Ectodermal cell (in vitro differentiated cells): Measurements from ENCODE around the gene SLX9. TPM values are rescaled to one million over a fixed set of nuclear protein-coding genes. Genes with fewer than 3 reads are reported as not detected.

ENCODE experiments used
- H3K27ac ChIP-seq: 2 replicates; pipeline ENCODE4 v1.7.0; 2013; ENCODE audit warnings: mild to moderate bottlenecking, low read depth, low read length; ENCODE audit not compliant: insufficient read depth, poor library complexity, severe bottlenecking
- H3K27me3 ChIP-seq: 2 replicates; pipeline ENCODE4 v1.7.0; 2013; ENCODE audit warnings: mild to moderate bottlenecking, low read length; ENCODE audit not compliant: insufficient read depth, control insufficient read depth, poor library complexity, severe bottlenecking
- H3K36me3 ChIP-seq: one replicate; pipeline ENCODE4 v1.7.0; 2013; ENCODE audit warnings: low read length; ENCODE audit not compliant: control insufficient read depth, insufficient read depth
- H3K4me1 ChIP-seq: one replicate; pipeline ENCODE4 v1.7.0; 2013; ENCODE audit warnings: low read length; ENCODE audit not compliant: control insufficient read depth, insufficient read depth
- H3K4me3 ChIP-seq: 2 replicates; pipeline ENCODE4 v1.7.0; 2013; ENCODE audit warnings: low read depth, low read length, control low read depth; ENCODE audit not compliant: insufficient read depth
- H3K9me3 ChIP-seq: 2 replicates; pipeline ENCODE4 v1.7.0; 2013; ENCODE audit warnings: mild to moderate bottlenecking, low read length, moderate library complexity; ENCODE audit not compliant: control insufficient read depth
- WGBS, 2 experiments: methylation state at CpG; one replicate each; pipeline ENCODE4 v1.1.7; 2013; ENCODE audit warnings: missing lambda C conversion rate in 2 of 2; 5-methylcytosine and 5-hydroxymethylcytosine counted together
- polyA plus RNA-seq, 4 experiments: library from polyadenylated mRNA; stranded (reverse); fragments of 50-300 nt; gene quantifications; one replicate each; pipeline ENCODE4 v1.2.3, GENCODE V29; 2013

SLX9 gene
- polyA plus RNA-seq (2013, experiment 1 of 4): 30.0 TPM
- 29.4 TPM for polyA plus RNA-seq (2013, experiment 2 of 4)
- 24.5 TPM for polyA plus RNA-seq (2013, experiment 3 of 4)
- polyA plus RNA-seq (2013, experiment 4 of 4): 24.6 TPM

DNA sequence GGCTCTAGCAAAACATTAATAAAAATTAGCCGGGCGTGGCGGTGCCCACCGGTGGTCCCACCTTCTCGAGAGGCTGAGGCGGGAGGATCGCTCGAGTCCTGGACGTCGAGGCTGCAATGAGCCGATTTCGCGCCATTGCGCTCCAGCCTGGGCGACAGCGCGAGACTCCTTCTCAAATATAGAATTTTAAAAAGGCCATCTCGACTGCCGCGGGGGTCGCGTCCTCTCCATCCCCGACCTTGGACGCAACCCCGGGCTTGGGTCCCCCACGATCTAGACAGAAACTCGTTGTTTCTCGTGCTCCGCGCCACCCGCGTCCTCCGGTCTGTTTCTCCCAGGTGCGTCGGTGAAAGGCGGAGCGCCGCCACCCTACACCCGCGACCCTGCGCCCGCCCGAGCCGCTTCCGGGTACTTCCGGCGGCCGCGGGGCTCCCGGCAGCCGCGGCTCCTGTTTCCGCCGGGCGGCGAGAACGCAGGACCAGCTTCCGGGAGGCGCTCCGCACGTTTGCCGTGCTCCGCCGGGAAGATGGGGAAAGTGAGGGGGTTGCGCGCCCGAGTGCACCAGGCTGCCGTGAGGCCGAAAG is at the start of gene SLX9:
TSS of gene SLX9 (plus strand) at position 498 of the 584 bp plus-strand sequence. CDS start at position 527, 29 bp downstream.
- H3K4me3 ChIP-seq: peak within 1 kb of the TSS; percentile 88
- peaks cover 5% of the 10 kb centered on the region for H3K36me3 ChIP-seq
- WGBS, 2 experiments: 3% methylated on average over 69 of the region's 69 CpGs
- H3K27me3 ChIP-seq: peaks cover 3% of the 10 kb centered on the region
- no peak within 1 kb of the TSS for H3K27ac ChIP-seq
- H3K4me1 ChIP-seq: peaks cover 15% of the 10 kb centered on the region
- no peaks in the 10 kb centered on the region for H3K9me3 ChIP-seq

- 86 to 87% methylated on average over 24 of the region's 24 CpGs for WGBS, 2 experiments
- H3K4me1 ChIP-seq: no peaks in the 10 kb centered on the region
Measured at GRCh38 chr21:44890338-44890931, 49.4 kb upstream of the SLX9 start.

DNA sequence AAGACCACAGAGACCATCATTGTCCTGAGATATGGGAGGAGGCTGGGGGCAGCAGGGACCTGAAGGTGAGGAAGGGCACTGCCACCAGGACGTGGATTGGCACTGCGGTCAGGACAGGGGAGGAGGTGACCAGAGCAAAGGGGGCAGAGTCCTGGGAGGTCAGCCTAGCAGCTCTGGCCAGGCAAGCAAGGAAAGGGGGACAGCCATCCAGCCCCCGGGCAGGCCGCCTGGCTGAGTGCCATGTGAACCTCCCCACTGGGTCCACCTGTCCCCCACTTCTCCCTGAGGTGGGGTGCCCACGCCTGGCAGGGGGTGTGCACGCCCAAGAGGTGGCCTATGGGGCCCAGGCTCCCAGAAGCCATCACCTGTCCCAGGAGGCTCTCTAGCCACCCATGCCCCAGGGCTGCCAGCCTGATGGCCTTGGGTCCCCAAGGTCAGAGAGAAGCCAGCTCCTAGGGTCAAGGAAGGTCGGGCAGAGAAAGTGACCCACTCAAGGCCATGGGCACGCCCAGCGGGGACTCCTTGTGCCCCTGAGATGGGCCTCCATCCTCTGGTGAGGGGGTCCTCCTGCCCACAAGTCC is 48.8 kb upstream of the SLX9 start:
- no peak overlapping the region for H3K27ac ChIP-seq
- 88 to 91% methylated on average over 9 of the region's 9 CpGs for WGBS, 2 experiments
- no peaks in the 10 kb centered on the region for H3K9me3 ChIP-seq
- no peaks in the 10 kb centered on the region for H3K27me3 ChIP-seq
- H3K4me3 ChIP-seq: no peak overlapping the region
- H3K4me1 ChIP-seq: no peaks in the 10 kb centered on the region
- no peaks in the 10 kb centered on the region for H3K36me3 ChIP-seq

More at GRCh38 chr21:44890338-44890931, 49.4 kb upstream of the SLX9 start:
- no peaks in the 10 kb centered on the region for H3K9me3 ChIP-seq
- H3K27me3 ChIP-seq: no peaks in the 10 kb centered on the region
- H3K27ac ChIP-seq: no peak overlapping the region
- no peaks in the 10 kb centered on the region for H3K36me3 ChIP-seq
- no peak overlapping the region for H3K4me3 ChIP-seq

- Histone ChIP-seq H3K36me3 (no peaks in the 10 kb centered on the region), H3K4me3 (no peak overlapping the region), H3K9me3 (no peaks in the 10 kb centered on the region), H3K27me3 (no peaks in the 10 kb centered on the region), H3K4me1 (no peaks in the 10 kb centered on the region), H3K27ac (no peak overlapping the region)
- 93 to 94% methylated on average over 15 of the region's 15 CpGs for WGBS, 2 experiments
Measured at GRCh38 chr21:44891631-44892031, 48.2 kb upstream of the SLX9 start.

DNA sequence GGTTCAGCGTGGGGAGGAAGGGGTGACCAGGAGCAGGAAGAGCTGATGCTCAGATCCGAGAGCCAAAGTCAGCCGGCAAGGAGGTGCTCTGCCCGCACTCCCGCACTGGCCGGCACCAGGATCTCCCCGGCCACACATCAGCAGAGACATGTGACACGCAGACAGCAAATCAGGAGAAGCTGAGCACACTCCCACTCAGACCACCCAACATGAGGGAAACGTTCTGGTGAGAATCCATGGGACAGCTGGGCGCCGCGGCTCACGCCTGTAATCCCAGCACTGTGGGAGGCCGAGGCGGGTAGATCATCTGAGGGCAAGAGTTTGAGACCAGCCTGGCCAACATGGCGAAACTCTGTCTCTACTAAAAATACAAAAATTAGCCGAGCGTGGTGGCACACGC is 47.7 kb upstream of the SLX9 start:
- Histone ChIP-seq H3K4me1 (peaks cover 1% of the 10 kb centered on the region), H3K27ac (no peak overlapping the region), H3K9me3 (no peaks in the 10 kb centered on the region), H3K4me3 (no peak overlapping the region), H3K36me3 (no peaks in the 10 kb centered on the region), H3K27me3 (no peaks in the 10 kb centered on the region)
- 81 to 84% methylated on average over 19 of the region's 19 CpGs for WGBS, 2 experiments

- H3K4me3 ChIP-seq: no peak overlapping the region
- no peaks in the 10 kb centered on the region for H3K36me3 ChIP-seq
- WGBS, 2 experiments: 46 to 48% methylated on average over 14 to 15 of the region's 15 CpGs
- H3K9me3 ChIP-seq: no peaks in the 10 kb centered on the region
- no peak overlapping the region for H3K27ac ChIP-seq
- H3K27me3 ChIP-seq: no peaks in the 10 kb centered on the region
- H3K4me1 ChIP-seq: peaks cover 7% of the 10 kb centered on the region
Measured at GRCh38 chr21:44892536-44893277, 47.1 kb upstream of the SLX9 start.

GRCh38 chr21:44893278-44893556 is 46.6 kb upstream of the SLX9 start:
- no peak overlapping the region for H3K4me3 ChIP-seq
- H3K4me1 ChIP-seq: peaks cover 11% of the 10 kb centered on the region
- no peaks in the 10 kb centered on the region for H3K27me3 ChIP-seq
- 91 to 92% methylated on average over 7 of the region's 7 CpGs for WGBS, 2 experiments
- H3K27ac ChIP-seq: no peak overlapping the region
- H3K36me3 ChIP-seq: no peaks in the 10 kb centered on the region
- no peaks in the 10 kb centered on the region for H3K9me3 ChIP-seq

DNA sequence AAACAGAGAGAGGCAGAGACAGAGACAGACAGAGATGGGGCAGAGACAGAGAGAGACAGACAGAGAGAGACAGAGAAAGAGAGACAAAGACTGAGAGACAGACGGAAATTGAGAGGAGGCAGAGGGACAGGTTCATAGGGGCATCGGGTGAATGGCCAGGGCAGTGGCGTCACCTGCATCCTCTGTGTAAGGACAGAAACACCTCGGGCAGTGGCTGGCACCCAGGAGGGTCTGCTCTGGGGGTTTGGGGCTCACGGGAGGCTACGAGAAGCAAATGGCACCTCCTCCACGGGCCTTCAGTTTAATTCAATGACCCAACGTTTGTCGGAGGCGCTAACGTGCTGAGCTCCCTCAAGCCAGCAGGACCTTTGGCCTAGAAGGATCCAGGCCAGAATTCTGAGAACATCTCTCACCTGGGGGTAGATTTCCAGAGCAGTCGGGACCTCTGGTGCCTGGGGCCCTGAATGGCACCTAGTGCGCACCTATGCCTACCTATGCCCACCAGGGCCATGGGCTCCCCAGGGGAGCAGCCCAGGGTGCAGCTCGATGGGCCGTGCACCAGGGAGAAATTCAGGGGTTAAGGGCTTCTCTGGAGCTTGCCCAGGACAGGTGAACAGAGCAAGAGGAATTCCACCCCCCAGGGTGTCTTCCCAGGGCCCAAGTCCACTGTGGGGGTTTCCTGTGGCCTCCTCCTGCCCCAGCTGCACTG is 45.7 kb upstream of the SLX9 start:
- Histone ChIP-seq H3K9me3 (no peaks in the 10 kb centered on the region), H3K27ac (no peak overlapping the region), H3K36me3 (no peaks in the 10 kb centered on the region), H3K27me3 (no peaks in the 10 kb centered on the region), H3K4me3 (no peak overlapping the region), H3K4me1 (peaks cover 11% of the 10 kb centered on the region)
- 91 to 93% methylated on average over 15 of the region's 15 CpGs for WGBS, 2 experiments

DNA sequence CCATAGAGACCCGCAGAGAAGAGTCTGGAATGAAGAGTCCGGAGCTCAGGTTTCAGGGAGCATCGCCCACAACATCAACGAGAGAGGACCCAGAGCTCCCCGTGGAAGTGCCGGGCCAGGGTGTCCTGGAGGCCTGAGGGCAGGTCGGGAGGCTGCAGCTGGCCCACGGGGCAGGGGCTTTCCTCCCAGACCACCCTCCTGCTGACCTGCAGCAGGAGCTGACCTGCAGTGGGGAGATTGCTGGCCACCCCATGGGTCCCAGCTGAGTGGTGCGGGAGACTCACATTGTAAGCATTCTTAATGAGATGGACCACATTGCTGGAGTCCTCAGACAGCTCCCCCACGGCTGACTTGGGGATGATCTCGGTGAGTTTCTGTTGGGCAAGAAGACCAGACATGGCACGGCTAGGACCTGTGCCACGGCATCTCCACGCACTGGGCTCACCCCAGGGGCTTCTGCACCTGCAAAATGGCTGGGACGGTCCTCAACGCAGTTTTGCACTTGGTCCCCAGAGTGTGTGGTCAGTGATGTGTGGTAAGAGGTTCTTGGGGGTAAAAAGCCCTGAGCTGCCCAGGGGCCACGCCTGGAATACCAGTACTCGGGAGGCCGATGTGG is 45.0 kb upstream of the SLX9 start:
- H3K27me3 ChIP-seq: no peaks in the 10 kb centered on the region
- WGBS, 2 experiments: 92 to 93% methylated on average over 19 of the region's 19 CpGs
- H3K4me1 ChIP-seq: peaks cover 11% of the 10 kb centered on the region
- H3K9me3 ChIP-seq: no peaks in the 10 kb centered on the region
- no peak overlapping the region for H3K27ac ChIP-seq
- no peak overlapping the region for H3K4me3 ChIP-seq
- no peaks in the 10 kb centered on the region for H3K36me3 ChIP-seq
